Measurements from ENCODE around the gene TENM3.

DNA sequence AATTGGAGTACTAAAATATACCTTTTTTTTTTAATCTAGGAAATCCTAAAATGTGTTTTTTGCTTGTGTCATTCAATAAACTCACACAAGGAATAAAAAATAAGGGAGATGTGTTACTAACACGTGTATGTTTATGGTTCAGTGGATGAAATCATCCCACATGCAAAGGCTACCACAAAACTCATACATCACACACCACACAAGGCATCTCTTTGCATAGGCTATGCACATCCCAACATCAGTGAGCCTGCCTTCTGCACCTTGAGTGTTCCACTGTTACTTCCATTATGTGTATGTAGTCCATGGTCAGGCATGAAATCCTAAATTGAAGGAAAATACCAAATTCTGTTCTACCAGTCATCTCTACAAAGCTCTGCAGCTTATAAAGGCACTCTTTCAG, 460.9 kb downstream of the TENM3 start:
- TF ChIP-seq, protein P1, sequence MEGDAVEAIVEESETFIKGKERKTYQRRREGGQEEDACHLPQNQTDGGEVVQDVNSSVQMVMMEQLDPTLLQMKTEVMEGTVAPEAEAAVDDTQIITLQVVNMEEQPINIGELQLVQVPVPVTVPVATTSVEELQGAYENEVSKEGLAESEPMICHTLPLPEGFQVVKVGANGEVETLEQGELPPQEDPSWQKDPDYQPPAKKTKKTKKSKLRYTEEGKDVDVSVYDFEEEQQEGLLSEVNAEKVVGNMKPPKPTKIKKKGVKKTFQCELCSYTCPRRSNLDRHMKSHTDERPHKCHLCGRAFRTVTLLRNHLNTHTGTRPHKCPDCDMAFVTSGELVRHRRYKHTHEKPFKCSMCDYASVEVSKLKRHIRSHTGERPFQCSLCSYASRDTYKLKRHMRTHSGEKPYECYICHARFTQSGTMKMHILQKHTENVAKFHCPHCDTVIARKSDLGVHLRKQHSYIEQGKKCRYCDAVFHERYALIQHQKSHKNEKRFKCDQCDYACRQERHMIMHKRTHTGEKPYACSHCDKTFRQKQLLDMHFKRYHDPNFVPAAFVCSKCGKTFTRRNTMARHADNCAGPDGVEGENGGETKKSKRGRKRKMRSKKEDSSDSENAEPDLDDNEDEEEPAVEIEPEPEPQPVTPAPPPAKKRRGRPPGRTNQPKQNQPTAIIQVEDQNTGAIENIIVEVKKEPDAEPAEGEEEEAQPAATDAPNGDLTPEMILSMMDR (IDR thresholded peaks at IDR 0.05): no peak
- TF ChIP-seq POLR2A (IDR thresholded peaks at IDR 0.05): no peak

All from uterus (tissue), 2 donors.